AG04450 (cell line): Measurements from ENCODE around the gene ZC2HC1C. TPM values are rescaled to one million over a fixed set of nuclear protein-coding genes. Genes with fewer than 3 reads are reported as not detected.
"Not testable (repeated sequence)": the region's sequence is repeated elsewhere in the genome, so short reads cannot be mapped to it uniquely, and the experiment has no call there.

Experiments used
- CTCF ChIA-PET: fragments of 300-600, 350-600 bp; formaldehyde crosslinking; extraction: SDS; loops from one replicate; lab custom pipeline; 2022; ENCODE audit warnings: antibody characterized with exemption, inconsistent platforms; lab: Charles Lee
- POLR2A ChIA-PET: fragments of 350-600 bp; formaldehyde crosslinking; extraction: SDS; loops from one replicate; lab custom pipeline; 2021; ENCODE audit warnings: antibody characterized with exemption, inconsistent platforms; lab: Yijun Ruan, JAX
- DNase-seq: peaks from one replicate; pipeline ENCODE4 v3.0.0-alpha.2; 2011; ENCODE audit warnings: low read depth, low spot score
- H3K27ac ChIP-seq: one replicate; pipeline ENCODE4 v1.5.1; 2012; ENCODE audit warnings: low read depth, low read length, control low read depth
- H3K27me3 ChIP-seq: one replicate; pipeline ENCODE4 v1.6.0; 2012; ENCODE audit warnings: low read length; ENCODE audit not compliant: control insufficient read depth, insufficient read depth
- H3K4me3 ChIP-seq: 2 replicates; pipeline ENCODE4 v1.5.1; 2011; ENCODE audit warnings: mild to moderate bottlenecking, low read depth, low read length, control low read depth
- H3K9me3 ChIP-seq: 2 replicates; pipeline ENCODE4 v1.5.1; 2012; ENCODE audit warnings: low read length; ENCODE audit not compliant: control insufficient read depth, insufficient read depth
- CTCF ChIP-seq: IDR thresholded peaks from 2 replicates; pipeline ENCODE4 v1.5.1; 2011; ENCODE audit warnings: low read depth, low read length, control low read depth, inconsistent platforms
- polyA plus RNA-seq: library from polyadenylated mRNA; depleted of rRNA; stranded (reverse); fragments of >200 nt; gene quantifications from 2 replicates; pipeline ENCODE4 v1.2.3, GENCODE V29; 2011

The ZC2HC1C gene
- polyA plus RNA-seq, 1 experiment, result 0.73 TPM

GRCh38 chr14:75121552-75121951 is 52.1 kb downstream of the ZC2HC1C start:
- Histone ChIP-seq H3K9me3 (no peaks in the 10 kb centered on the region), H3K4me3 (no peak overlapping the region), H3K27me3 (no peaks in the 10 kb centered on the region), H3K27ac (no peak overlapping the region)
- no peak for TF ChIP-seq CTCF
- ChIA-PET CTCF (no interaction called here), POLR2A (no interaction called here)
- no peak for DNase-seq

DNA sequence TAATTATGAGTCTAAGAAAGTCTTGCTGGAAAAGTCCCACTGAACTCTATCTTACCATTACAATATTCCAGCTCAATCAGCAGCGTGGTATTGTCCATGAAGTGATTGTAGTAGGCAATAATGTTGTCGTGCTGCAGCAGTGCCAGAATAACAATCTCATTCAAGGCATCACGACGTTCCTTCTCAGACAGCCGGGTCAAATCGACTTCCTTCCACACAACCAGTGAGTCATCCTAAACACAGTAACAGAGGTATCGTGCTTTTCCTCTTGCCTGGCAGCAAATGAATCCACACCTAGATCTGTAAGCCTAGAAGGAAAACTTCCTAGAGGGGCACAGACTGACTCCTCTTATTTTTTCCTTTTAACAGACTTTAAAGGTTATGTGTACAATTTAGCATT is 54.5 kb downstream of the ZC2HC1C start:
- POLR2A ChIA-PET, result interaction anchor here (0.6 kb wide), 1 partner anchor 528 kb away, joined by 4 read pairs; no protein-coding TSS in a partner anchor
- CTCF ChIA-PET, result no interaction called here
- DNase-seq, result no peak
- Histone ChIP-seq H3K9me3 (no peaks in the 10 kb centered on the region), H3K4me3 (no peak overlapping the region), H3K27ac (no peak overlapping the region), H3K27me3 (no peaks in the 10 kb centered on the region)
- no peak for TF ChIP-seq CTCF

DNA sequence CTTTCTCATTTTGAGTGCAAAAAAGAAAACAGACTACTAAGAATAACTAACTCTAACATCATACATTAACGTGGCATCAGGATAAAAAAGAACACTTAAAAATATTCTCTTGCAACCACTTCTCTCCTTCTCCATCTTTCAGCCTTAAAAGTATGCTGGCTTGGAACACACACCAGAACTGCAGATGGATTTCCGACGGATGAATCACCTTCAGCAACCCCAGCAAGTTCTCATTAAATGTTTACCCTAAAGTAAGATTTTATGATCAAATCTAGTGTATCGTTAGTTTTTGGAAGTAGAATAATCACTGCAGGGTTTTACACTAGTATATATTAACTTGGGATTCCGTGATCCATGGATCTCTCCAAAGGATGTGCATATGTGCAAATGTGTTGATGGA is 56.2 kb downstream of the ZC2HC1C start:
- no peak for DNase-seq
- Histone ChIP-seq H3K9me3 (no peaks in the 10 kb centered on the region), H3K4me3 (peak overlapping the region; percentile 72), H3K27me3 (no peaks in the 10 kb centered on the region), H3K27ac (peak overlapping the region; percentile 47)
- ChIA-PET POLR2A (no interaction called here), CTCF (interaction anchor here (0.6 to 1.3 kb wide), 3 partner anchors 177 to 178 kb away, joined by 3 to 6 read pairs (median 3); no protein-coding TSS in a partner anchor)
- TF ChIP-seq CTCF, result no peak

- Histone ChIP-seq H3K27ac (peak overlapping the region; percentile 47), H3K27me3 (no peaks in the 10 kb centered on the region), H3K9me3 (no peaks in the 10 kb centered on the region), H3K4me3 (peak overlapping the region; percentile 72)
- TF ChIP-seq CTCF, result no peak
- ChIA-PET CTCF (interaction anchor here (0.7 to 0.9 kb wide), 3 partner anchors 178 to 182 kb away, joined by 3 read pairs; no protein-coding TSS in a partner anchor), POLR2A (interaction anchor here (0.6 to 2.0 kb wide), 6 partner anchors 77 to 349 kb away, joined by 3 to 7 read pairs (median 4); no protein-coding TSS in a partner anchor)
- no peak for DNase-seq
These were observed 56.7 kb downstream of the ZC2HC1C start for GRCh38 chr14:75126121-75126544.

DNA sequence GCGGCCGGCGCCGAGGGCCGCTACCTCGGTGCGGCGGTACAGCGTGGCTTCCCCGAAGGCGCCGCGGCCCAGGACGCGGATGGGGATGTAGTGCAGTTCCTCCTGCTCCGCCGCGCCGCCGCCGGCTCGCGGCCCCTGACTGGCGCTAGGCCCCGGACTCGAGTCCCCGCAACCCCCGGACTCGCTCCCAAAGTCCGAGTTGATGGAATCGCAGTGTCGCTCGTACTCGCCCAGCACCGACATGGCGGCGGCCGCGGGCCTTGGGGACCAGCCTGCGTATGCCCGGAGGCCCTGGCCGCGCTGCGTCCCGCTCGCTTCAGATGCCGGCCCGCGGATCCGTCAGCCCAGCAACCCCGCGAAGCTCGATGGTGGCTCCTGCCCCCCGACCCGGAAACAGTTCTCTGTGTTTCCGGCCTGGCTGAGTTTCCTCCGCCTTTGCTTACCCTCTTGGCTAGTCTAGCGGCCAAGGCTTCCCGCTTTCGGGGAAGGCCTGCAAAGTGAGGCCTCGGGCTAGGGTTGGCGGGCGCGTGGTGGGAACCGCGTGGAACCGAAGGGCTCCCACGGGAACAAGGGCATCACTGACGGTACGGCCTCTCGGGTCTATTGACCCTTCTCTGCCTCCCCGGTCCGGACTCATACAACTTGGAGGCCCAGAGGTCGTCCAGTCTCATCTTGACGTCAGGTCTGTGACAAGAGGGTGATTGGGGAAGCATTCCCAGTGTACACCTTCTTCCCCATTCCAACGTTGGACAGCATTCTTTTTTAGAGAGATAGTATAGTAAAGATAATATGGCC is 57.4 kb downstream of the ZC2HC1C start, which contains the start of gene NEK9:
Gene NEK9, minus strand, starts transcription at position 370 of the 795 bp plus-strand sequence. Its CDS starts 127 bp downstream, at position 243.
- CTCF ChIA-PET, result interaction anchor here (0.6 to 1.0 kb wide), 5 partner anchors 176 to 244 kb away, joined by 3 to 4 read pairs (median 3); no protein-coding TSS in a partner anchor
- POLR2A ChIA-PET, result interaction anchor here (0.6 to 2.0 kb wide), 9 partner anchors 76 to 349 kb away, joined by 3 to 7 read pairs (median 3); no protein-coding TSS in a partner anchor

GRCh38 chr14:75127474-75127820 is 58.0 kb downstream of the ZC2HC1C start:
- not testable (repeated sequence) for H3K27me3 ChIP-seq, DNase-seq, H3K9me3 ChIP-seq
- Histone ChIP-seq H3K27ac (peak overlapping the region; percentile 66), H3K4me3 (peak overlapping the region; percentile 72)
- ChIA-PET POLR2A (interaction anchor here (0.6 to 2.0 kb wide), 6 partner anchors 163 to 321 kb away, joined by 3 to 7 read pairs (median 3); no protein-coding TSS in a partner anchor), CTCF (interaction anchor here (0.6 to 5.1 kb wide), 4 partner anchors 170 to 243 kb away, joined by 3 to 90 read pairs (median 6); no protein-coding TSS in a partner anchor)

More for the DNA sequence above, 57.4 kb downstream of the ZC2HC1C start, which contains the start of gene NEK9:
- no peak for DNase-seq
- Histone ChIP-seq H3K9me3 (no peaks in the 10 kb centered on the region), H3K27ac (peak within 1 kb of the TSS; percentile 66), H3K27me3 (no peaks in the 10 kb centered on the region), H3K4me3 (peak within 1 kb of the TSS; percentile 72)
- no peak for TF ChIP-seq CTCF
